ENCODE results near the gene TAF11L12.
"Not testable (repeated sequence)": the region's sequence is repeated elsewhere in the genome, so short reads cannot be mapped to it uniquely, and the experiment has no call there.

The TAF11L12 gene

GRCh38 chr5:17607461-17607860, 2.7 kb upstream of the TAF11L12 start:
- not testable (repeated sequence) for H3K4me1 ChIP-seq (ENCODE audit: control insufficient read depth, insufficient read depth, low read length)

DNA sequence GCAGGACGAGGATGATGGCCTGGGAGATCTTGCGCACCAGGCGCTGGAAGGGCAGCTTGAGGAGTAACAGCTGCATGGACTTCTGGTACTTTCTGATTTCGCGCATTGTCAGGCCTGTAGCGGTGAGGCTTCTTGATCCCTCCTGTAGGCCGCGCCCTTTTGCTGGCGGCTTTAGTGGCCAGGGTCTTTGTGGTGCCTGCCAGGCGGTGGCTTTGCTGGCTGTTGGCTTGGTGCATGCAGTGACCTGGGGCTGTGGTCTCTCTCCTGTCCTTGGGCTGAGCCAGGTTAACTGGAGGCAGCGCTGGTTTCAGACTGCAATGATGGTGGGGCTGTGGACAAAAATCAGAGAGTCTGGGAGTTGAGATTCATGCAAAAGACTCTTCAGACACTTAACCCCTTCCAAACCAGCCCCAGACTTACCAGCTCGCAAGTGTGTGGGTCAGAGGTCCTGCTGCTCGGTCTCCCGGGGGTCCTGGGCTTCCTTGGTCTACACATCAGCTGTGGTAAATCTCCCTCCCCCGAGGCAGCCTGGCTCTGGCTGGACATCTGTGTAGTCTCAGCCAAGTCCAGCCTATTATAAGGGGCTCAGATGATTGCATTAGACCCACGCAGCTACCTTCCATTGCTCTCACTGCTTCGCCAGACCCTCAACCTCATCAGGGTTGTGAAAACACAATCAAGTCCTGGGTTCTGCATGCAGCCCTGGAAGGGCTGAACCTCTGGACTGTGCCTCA, 4.8 kb downstream of the TAF11L12 start:
- CTCF ChIA-PET, result no interaction called here
- no peak for TF ChIP-seq SP3 (tag by site-specific recombination; IDR thresholded peaks at IDR 0.05)
- no peak for TF ChIP-seq ZNF24 (tag by site-specific recombination; IDR thresholded peaks at IDR 0.05)
- TF ChIP-seq SALL2 (tag by site-specific recombination; IDR thresholded peaks at IDR 0.05; ENCODE audit: borderline replicate concordance), result no peak
- TF ChIP-seq, protein P1, sequence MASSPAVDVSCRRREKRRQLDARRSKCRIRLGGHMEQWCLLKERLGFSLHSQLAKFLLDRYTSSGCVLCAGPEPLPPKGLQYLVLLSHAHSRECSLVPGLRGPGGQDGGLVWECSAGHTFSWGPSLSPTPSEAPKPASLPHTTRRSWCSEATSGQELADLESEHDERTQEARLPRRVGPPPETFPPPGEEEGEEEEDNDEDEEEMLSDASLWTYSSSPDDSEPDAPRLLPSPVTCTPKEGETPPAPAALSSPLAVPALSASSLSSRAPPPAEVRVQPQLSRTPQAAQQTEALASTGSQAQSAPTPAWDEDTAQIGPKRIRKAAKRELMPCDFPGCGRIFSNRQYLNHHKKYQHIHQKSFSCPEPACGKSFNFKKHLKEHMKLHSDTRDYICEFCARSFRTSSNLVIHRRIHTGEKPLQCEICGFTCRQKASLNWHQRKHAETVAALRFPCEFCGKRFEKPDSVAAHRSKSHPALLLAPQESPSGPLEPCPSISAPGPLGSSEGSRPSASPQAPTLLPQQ (tag by site-specific recombination; IDR thresholded peaks at IDR 0.05), result no peak
- no peak for TF ChIP-seq ZNF777 (tag by site-specific recombination; IDR thresholded peaks at IDR 0.05; ENCODE audit: borderline replicate concordance)
- no peak for TF ChIP-seq ZNF324 (tag by site-specific recombination; IDR thresholded peaks at IDR 0.05)
- no peak for TF ChIP-seq ZNF560 (tag by site-specific recombination; IDR thresholded peaks at IDR 0.05; ENCODE audit: borderline replicate concordance)
- TF ChIP-seq, protein P2, sequence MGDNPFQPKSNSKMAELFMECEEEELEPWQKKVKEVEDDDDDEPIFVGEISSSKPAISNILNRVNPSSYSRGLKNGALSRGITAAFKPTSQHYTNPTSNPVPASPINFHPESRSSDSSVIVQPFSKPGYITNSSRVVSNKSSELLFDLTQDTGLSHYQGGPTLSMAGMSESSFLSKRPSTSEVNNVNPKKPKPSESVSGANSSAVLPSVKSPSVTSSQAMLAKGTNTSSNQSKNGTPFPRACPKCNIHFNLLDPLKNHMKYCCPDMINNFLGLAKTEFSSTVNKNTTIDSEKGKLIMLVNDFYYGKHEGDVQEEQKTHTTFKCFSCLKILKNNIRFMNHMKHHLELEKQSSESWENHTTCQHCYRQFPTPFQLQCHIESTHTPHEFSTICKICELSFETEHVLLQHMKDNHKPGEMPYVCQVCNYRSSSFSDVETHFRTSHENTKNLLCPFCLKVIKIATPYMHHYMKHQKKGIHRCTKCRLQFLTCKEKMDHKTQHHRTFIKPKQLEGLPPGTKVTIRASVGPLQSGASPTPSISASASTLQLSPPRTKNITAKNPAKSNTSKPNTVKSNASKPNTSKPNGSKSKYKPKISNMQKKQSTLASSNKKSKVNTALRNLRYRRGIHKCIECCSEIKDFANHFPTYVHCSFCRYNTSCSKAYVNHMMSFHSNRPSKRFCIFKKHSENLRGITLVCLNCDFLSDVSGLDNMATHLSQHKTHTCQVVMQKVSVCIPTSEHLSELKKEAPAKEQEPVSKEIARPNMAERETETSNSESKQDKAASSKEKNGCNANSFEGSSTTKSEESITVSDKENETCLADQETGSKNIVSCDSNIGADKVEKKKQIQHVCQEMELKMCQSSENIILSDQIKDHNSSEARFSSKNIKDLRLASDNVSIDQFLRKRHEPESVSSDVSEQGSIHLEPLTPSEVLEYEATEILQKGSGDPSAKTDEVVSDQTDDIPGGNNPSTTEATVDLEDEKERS (tag by site-specific recombination; IDR thresholded peaks at IDR 0.05), result no peak
- TF ChIP-seq, protein P3, sequence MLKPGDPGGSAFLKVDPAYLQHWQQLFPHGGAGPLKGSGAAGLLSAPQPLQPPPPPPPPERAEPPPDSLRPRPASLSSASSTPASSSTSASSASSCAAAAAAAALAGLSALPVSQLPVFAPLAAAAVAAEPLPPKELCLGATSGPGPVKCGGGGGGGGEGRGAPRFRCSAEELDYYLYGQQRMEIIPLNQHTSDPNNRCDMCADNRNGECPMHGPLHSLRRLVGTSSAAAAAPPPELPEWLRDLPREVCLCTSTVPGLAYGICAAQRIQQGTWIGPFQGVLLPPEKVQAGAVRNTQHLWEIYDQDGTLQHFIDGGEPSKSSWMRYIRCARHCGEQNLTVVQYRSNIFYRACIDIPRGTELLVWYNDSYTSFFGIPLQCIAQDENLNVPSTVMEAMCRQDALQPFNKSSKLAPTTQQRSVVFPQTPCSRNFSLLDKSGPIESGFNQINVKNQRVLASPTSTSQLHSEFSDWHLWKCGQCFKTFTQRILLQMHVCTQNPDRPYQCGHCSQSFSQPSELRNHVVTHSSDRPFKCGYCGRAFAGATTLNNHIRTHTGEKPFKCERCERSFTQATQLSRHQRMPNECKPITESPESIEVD (tag by site-specific recombination; IDR thresholded peaks at IDR 0.05), result no peak
- no peak for TF ChIP-seq ZBTB20 (tag by site-specific recombination; IDR thresholded peaks at IDR 0.05)
- no peak for TF ChIP-seq ZNF274 (IDR thresholded peaks at IDR 0.05; ENCODE audit: low read length)
- TF ChIP-seq ZNF274 (tag by site-specific recombination; IDR thresholded peaks at IDR 0.05; ENCODE audit: borderline replicate concordance), result no peak
- no peak for TF ChIP-seq ZNF785 (tag by site-specific recombination; IDR thresholded peaks at IDR 0.05)
- no peaks in the 10 kb centered on the region for H3K9me3 ChIP-seq (ENCODE audit: control insufficient read depth, insufficient read depth, low read depth, low read length)
- H3K4me3 ChIP-seq (ENCODE audit: low read depth, low read length), result no peak overlapping the region
- H3K36me3 ChIP-seq (ENCODE audit: control insufficient read depth in 2 of 2, insufficient read depth in 1 of 2, low read length in 2 of 2), result no peaks in the 10 kb centered on the region
- POLR2A ChIA-PET, result interaction anchor here (1.0 kb wide), 1 partner anchor 234 kb away, joined by 3 read pairs; no protein-coding TSS in a partner anchor
- H3K27ac ChIP-seq (ENCODE audit: extremely low read depth, low read depth, low read length), result no peak overlapping the region
- no peaks in the 10 kb centered on the region for H3K4me1 ChIP-seq (ENCODE audit: control insufficient read depth, insufficient read depth, low read length)

More at GRCh38 chr5:17607461-17607860, 2.7 kb upstream of the TAF11L12 start:
- POLR2A ChIA-PET; H3K27ac ChIP-seq (ENCODE audit: extremely low read depth, low read depth, low read length); H3K36me3 ChIP-seq (ENCODE audit: control insufficient read depth in 2 of 2, insufficient read depth in 1 of 2, low read length in 2 of 2); H3K9me3 ChIP-seq (ENCODE audit: control insufficient read depth, insufficient read depth, low read depth, low read length); H3K4me3 ChIP-seq (ENCODE audit: low read depth, low read length); CTCF ChIA-PET: not testable (repeated sequence)
- peak; percentile 58; the same call in 1 of the 2 replicates for TF ChIP-seq ZNF146 (tag by site-specific recombination; IDR thresholded peaks at IDR 0.05)

DNA sequence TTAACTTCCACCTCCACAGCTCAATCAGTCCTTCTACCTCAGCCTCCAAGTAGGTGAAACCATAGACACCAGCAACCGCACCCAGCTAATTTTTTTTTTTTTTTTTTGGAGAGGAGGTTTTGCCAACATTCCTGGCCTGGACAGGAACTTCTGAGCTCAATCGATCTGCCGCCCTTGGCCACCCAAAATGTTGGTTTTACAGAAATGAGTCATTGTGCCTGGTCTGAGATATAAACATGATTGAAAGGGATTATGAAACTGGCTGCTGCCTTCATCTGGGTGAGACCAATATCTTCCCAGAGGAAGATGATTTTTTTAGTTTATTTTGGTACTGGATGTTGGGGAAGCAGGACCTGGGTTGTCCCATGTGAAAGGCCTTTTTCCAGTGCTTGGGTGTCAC, 9.2 kb downstream of the TAF11L12 start:
- H3K4me3 ChIP-seq (ENCODE audit: low read depth, low read length), result no peak overlapping the region
- H3K36me3 ChIP-seq (ENCODE audit: control insufficient read depth in 2 of 2, insufficient read depth in 1 of 2, low read length in 2 of 2), result no peaks in the 10 kb centered on the region
- no peaks in the 10 kb centered on the region for H3K9me3 ChIP-seq (ENCODE audit: control insufficient read depth, insufficient read depth, low read depth, low read length)
- H3K4me1 ChIP-seq (ENCODE audit: control insufficient read depth, insufficient read depth, low read length), result no peaks in the 10 kb centered on the region
- H3K27ac ChIP-seq (ENCODE audit: extremely low read depth, low read depth, low read length), result no peak overlapping the region
- ChIA-PET POLR2A (interaction anchor here (0.6 kb wide), 1 partner anchor 402 kb away, joined by 3 read pairs; no protein-coding TSS in a partner anchor), CTCF (no interaction called here)
- no peak for TF ChIP-seq ZNF169 (tag by site-specific recombination; IDR thresholded peaks at IDR 0.05)
- TF ChIP-seq ZNF146 (tag by site-specific recombination; IDR thresholded peaks at IDR 0.05), result no peak
- TF ChIP-seq ZFP41 (tag by site-specific recombination; IDR thresholded peaks at IDR 0.05; ENCODE audit: borderline replicate concordance), result no peak
- TF ChIP-seq ZNF280C (tag by site-specific recombination; IDR thresholded peaks at IDR 0.05), result no peak
- TF ChIP-seq ZNF76 (tag by site-specific recombination; IDR thresholded peaks at IDR 0.05; ENCODE audit: borderline replicate concordance, low read depth), result no peak
- no peak for TF ChIP-seq ZNF791 (tag by site-specific recombination; IDR thresholded peaks at IDR 0.05)
- no peak for TF ChIP-seq ZNF133 (tag by site-specific recombination; IDR thresholded peaks at IDR 0.05)
- no peak for TF ChIP-seq KLF17 (tag by site-specific recombination; IDR thresholded peaks at IDR 0.05)
- TF ChIP-seq ZXDB (tag by site-specific recombination; IDR thresholded peaks at IDR 0.05), result no peak
